HG03097 (cell line): ENCODE measurements around the gene PNPLA8.

Experiments used
- ATAC-seq: cut with Tn5 transposase; IDR thresholded peaks from one replicate; pipeline ENCODE4 v1.9.1; 2021; ENCODE audit not compliant: unreplicated experiment, low FRiP score

PNPLA8 gene

DNA sequence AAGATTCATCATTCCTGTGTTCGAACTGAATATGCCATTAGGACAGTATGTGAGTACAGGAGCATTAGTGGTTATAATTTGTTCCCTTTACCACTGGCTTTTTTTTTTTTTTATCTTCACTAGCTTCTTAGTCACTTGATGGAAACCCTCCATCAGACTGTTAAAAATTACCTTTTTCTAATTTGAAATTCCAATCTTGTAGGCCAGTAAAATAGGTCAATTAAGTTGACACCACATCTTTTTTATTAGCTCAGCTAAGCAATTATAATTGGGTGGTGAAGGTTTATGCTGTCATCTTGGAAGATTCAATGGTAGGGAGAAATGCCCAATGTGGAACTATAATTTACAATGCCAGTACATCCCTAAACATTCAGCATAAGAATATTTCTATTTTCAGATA is 75.8 kb downstream of the PNPLA8 start:
- no peak for ATAC-seq

DNA sequence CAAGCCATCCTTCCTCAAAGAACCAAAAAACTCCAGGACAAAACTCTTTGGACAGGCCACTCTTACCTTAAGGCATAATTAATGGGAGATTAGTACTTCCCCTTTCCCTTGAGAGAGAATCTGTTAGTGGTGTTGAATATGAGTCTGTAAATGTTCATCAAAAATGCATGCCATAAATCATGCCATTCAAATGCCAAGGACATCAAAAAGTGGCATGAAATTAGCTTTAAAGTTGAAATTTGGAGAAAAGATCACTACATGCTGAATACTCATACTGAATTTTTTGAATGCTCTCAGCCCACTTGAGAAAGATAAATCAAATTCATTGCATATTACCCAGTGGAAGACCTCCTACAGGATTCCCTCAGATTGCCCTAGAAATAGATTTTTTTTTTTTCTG is 76.4 kb downstream of the PNPLA8 start:
- no peak for ATAC-seq

DNA sequence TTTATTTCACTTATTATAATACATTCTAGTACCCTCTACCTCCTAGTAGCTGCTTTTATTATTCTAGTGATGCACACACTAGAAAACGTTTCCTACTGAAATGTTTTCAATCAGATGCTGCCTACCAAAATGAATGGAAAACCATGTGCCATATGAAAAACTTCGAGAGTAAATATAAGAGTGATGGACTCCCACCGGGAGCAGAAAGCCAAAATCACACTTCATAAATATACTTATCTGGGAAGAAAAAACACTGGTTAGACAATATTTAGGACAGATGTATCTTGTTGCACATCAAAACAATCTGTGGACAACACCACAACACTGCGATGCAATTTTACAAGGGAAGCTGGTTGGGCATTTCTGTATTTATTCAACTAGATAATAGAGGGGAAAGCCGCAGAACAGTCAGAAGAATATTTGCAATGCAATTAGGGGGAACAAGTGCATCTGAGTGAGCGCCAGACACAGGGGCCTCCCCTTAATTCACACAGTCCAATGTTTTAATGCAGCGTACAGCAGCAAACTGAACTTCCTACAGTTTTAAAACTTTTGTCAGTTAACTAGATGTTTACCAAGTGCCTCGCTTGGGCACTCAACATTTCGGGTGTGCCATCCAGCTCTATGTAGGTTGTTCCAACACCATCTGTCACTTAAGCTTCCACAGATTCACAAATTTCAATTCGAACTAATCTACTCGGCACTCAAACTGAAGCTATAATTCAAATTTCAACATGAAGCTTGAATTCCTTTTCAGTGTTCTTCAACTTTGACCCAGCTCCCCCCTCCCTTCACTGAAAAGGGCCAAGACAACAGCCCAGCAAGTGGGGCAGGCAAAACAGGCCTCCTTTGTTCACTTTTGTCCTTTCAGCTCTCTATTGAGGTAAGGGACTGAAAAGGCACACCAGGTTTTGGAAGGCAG is 77.1 kb downstream of the PNPLA8 start:
- no peak for ATAC-seq

DNA sequence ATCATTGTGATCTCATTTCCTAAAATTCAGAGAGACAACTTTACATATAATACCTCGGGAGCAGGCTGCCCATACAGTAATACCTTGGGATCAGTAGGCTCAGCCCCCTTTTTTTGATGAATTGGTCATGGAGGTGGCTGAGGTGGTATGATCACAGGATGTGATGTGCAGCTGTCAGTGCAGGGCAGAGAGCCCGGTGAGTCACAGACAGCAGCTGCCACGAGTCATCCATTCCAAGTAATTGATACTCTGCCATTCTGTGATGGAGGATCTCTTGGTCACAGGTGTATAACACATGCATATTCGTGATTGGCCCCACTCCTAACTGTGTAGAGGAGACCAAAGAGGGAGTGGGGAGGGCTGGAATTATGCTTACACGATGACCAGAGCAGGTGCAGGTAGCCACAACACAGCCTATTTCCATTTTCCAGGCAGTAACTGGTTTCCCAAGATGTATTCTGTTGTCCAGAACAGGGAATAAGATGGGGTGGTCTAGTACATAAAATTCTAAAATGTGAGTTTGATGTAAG is 83.8 kb downstream of the PNPLA8 start:
- no peak for ATAC-seq

DNA sequence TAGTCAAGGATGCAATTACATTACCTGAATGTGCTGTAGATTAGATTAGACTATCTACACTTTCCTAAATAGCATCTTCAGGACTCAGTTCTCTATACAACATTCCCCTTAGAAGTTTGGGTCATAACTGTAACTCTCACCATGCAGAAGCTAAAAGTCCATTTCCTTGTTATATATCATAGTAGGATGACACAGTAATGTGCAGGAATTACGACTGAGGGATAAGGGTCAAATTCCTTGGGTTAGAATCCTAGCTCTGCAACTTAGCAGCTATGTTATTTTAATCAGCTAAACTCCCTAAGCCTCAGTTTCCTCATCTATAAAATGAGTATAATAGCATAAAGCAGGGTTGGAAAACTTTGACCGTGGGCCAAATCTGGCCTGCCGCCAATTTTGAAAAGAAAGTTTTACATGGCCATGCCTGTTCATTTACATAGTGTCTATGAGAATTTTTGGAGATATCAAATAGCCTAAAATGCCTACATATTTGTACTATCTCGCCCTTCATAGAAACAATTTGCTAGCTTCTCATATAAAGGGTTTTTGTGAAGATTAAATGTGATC is 84.5 kb downstream of the PNPLA8 start:
- ATAC-seq, result no peak

DNA sequence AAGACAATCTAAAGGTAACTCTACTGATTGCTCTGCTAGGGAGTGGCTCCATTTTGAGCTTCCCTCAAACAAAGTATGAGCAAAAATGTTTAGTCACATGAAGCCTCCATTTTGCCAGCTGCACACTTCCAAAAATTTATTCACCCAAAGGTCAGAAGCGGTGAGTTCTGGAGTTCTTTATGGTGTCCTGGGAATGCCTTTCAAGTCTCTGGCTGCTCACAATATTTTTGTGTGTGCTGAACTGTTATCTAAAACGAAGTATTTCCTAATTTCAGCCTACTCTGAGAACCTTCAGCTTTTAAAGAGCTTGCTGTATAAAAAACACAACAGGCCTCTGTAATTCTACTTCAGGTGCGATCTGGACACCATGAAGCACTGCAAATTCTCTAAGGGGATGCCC is 85.3 kb downstream of the PNPLA8 start:
- ATAC-seq, result no peak

DNA sequence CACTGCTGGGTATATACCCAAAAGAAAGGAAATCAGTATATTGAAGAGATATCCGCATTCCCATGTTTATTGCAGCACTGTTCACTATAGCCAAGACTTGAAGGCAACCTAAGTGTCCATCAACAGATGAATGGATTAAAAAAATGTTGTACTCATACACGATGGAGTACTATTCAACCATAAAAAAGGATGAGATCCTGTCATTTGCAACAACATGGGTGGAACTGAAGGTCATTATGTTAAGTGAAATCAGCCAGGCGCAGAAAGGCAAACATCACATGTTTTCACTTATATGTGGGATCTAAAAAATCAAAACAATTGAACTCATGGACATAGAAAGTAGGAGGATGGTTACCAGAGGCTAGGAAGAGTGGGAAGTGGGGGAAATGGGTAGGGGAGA is 89.0 kb downstream of the PNPLA8 start:
- no peak for ATAC-seq

DNA sequence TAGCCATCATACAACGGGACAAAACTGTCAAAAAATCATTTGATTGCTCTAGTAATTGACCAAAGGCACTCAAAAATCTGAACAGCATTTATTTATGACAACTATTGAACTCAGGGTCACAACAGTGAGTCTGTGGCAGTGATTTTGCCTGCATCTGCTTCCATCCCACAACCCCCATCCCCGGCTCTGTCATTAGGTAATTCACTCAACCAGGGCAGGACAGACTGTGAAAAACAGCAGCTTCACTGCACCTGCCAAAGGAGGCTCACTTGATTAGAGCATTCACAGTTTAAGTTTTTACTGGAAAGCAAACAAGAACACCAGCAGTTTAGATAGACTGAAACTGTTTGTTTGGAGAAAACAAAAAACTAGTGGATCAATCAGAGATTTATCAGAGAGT is 91.9 kb downstream of the PNPLA8 start:
- ATAC-seq, result no peak

DNA sequence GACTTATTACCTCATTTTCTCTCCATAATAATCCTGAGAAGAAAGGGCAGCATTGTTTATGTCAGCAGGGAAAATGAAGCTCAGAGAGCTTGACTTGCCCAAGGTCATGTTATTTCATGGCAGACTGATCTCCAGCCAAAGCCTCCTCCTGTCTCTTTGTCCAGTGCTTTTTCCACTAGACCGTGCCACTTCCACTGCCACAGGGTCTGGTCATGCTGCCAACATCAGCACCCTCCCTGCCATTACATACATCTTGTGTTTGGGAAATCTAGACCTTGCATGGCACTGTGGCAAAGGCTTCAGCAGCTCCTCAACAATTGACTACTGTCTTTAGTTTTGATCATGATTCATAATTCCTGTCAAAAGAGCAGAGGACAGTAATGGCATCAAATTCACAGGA is 94.8 kb downstream of the PNPLA8 start:
- ATAC-seq, result no peak

DNA sequence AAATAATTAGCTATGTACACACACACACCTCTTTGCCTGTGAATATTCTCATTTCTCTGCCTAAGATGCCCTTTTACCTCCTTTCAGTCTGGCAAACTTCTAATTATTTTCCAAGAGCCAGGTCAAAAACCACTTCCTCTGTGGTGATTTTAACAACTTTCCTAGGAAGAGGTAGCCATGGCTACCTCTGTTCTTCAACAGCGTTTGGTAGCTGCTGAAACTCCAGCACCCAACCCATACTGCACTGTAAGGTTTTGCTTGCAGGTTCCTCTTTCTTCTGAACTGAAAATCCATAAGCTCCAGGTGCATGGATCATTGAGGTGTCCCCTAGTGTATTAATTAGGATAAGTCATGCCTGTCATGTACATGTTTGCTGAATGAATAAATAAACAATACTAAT is 95.3 kb downstream of the PNPLA8 start:
- no peak for ATAC-seq

DNA sequence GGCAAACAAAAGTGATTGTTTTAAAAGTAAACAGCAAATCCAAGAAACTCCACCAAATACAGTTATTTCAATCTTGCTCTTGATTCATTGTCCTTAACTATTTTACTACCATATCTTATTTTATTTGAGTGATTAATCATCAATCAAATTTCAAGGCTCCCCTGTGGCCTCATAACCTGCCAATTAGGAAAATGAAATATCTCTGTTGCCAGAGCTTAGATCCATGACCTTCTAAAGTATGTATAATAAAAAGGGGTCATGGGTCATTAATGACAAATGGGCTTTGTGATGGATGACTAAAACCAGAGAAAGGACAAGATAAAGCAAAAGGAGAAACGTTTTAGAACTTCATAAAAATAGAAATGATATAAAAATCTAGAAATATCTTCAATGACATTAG is 98.2 kb downstream of the PNPLA8 start:
- no peak for ATAC-seq

DNA sequence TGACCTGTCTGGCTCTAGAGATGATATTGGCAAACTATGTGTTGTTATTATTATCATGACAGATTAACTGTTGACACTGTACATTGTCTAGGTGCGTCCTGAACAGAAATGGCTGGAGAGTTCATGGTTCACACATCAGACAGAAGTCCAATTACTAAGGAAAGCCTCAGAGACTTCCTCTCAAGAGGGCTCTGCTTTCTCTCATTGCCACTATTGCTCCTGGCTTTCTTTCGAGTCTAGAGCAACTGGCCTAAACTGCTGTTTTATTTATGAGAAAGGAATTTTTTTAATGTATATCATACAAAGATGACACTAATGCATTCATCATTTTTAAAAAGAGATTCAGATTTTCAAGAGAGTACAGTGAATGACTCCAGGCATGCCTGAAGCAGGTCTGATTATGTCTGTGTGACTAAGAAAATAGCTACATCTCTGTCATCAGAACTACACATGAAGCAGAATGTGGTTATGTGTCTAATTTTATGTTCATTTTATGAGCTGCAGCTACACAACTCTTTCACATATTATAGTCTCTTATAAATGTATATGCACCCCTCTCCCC is 100.1 kb downstream of the PNPLA8 start:
- no peak for ATAC-seq

DNA sequence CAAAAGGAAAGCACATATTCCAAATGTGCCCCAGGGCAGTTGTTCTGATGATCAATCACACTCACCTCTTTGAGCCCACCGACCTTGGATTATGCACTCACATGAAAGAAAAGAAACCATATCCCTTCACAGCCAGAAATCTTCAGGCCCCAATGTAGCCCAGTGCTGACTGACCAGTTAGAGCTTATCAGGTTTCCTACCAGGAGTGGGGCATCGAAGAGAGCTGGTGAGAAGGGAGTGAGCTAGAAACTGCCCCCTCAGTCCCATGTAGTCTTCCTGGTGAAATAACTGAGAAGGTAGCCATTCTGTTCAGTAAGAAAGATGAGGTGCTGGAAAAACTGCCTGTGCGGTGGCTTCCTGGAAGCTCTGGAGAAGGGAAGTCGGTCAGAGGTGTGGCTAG is 101.9 kb downstream of the PNPLA8 start:
- ATAC-seq, result no peak

DNA sequence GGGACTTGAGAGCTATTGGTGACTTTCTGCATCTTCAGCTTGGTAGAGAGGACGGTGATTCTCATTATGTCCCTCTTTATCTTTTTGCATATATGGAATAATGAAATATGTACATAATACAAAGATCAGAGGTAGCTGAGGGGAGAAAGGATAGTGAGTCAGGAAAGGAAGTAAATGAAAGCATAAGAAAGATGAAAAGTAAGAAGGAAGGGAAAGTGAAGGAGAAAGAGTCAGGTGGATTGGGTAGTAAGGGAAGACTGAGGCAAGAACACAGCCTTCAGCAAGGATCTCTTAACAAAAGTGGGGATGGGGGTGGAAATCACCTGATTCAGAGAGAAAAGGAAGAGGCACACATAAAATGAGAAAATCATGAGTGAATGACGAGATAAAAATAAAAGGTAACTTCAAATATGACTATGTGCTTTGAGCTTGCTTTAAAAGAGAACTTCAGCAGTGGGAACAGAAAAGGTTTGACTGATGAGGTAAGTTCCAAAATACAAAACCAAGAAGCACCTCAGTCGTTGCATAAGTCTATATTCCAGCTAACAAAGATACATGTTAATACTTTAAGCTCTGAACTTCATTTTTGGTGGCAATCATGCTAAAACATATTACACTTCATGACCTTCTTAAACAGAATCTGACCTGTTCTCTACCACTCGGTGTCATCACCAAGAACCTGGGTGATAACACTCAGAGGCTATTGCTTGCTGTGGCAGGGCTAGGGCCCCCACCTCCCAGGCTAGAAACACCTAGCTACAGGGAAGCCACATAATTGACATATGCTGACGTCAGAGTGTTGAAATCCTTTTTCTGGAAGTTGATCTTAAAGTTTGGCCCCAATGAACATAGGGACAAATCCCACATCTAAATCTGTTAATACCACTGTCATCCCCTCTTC is 102.6 kb downstream of the PNPLA8 start:
- no peak for ATAC-seq

DNA sequence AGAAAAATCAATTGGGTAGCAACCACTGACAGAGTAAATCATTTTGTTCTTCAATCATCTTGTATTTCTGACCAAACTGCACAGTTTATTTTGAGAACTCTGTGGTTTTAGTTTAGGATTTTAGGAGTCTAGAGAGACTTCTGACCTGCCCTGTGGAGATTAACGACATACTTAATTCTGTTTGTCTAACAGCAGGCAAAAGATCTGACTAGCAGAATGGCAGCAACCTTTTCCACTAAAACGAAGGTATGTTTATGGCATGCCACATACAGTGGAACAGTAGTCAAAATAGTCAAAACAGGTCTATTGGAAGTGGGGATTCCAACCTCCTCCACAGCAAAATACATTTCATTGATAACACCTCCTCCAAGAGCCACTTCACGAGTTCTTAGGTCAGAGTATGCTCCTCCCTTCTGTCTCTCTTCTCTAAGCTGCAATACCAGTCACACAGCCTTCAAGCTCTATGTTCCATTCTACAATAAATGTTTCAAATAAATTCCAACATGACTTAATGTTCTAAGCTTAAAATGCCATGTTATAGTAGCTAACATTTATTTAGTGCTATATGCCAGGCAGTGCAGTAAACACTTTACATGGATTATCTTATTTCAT is 104.1 kb downstream of the PNPLA8 start:
- ATAC-seq, result no peak
